Measurements from ENCODE around the gene CHPT1.

The CHPT1 gene

GRCh38 chr12:101745481-101745880 lies 48.0 kb downstream of the CHPT1 start:
- no peaks in the 10 kb centered on the region for H3K27me3 ChIP-seq (ENCODE audit: control insufficient read depth, insufficient read depth, low read length)
- H3K36me3 ChIP-seq (ENCODE audit: control insufficient read depth, insufficient read depth, low read length) = peaks cover 72% of the 10 kb centered on the region
- no peaks in the 10 kb centered on the region for H3K9me3 ChIP-seq (ENCODE audit: control insufficient read depth, insufficient read depth, low read length)
- H3K4me1 ChIP-seq (ENCODE audit: control insufficient read depth, insufficient read depth, low read length) = 0 out of 2 replicates have a peak, but pooled peaks cover 2% of the 10 kb centered on the region
- H3K9ac ChIP-seq (ENCODE audit: low read depth, low read length) = no peak overlapping the region
- no peak overlapping the region for H3K27ac ChIP-seq (ENCODE audit: low read depth, low read length)
- H3K4me3 ChIP-seq (ENCODE audit: low read depth, low read length) = no peak overlapping the region

- Histone ChIP-seq H3K9me3 (ENCODE audit: control insufficient read depth, insufficient read depth, low read length) (no peaks in the 10 kb centered on the region), H3K27me3 (ENCODE audit: control insufficient read depth, insufficient read depth, low read length) (no peaks in the 10 kb centered on the region), H3K4me3 (ENCODE audit: low read depth, low read length) (no peak overlapping the region), H3K36me3 (ENCODE audit: control insufficient read depth, insufficient read depth, low read length) (peaks cover 76% of the 10 kb centered on the region), H3K27ac (ENCODE audit: low read depth, low read length) (no peak overlapping the region), H3K9ac (ENCODE audit: low read depth, low read length) (no peak overlapping the region), H3K4me1 (ENCODE audit: control insufficient read depth, insufficient read depth, low read length) (0 out of 2 replicates have a peak, but pooled peaks cover 7% of the 10 kb centered on the region)
These were observed 48.8 kb downstream of the CHPT1 start for GRCh38 chr12:101746196-101746595.

- Histone ChIP-seq H3K4me3 (ENCODE audit: low read depth, low read length) (no peak overlapping the region), H3K9ac (ENCODE audit: low read depth, low read length) (no peak overlapping the region), H3K36me3 (ENCODE audit: control insufficient read depth, insufficient read depth, low read length) (peaks cover 81% of the 10 kb centered on the region), H3K27ac (ENCODE audit: low read depth, low read length) (no peak overlapping the region), H3K4me1 (ENCODE audit: control insufficient read depth, insufficient read depth, low read length) (0 out of 2 replicates have a peak, but pooled peaks cover 7% of the 10 kb centered on the region), H3K9me3 (ENCODE audit: control insufficient read depth, insufficient read depth, low read length) (no peaks in the 10 kb centered on the region), H3K27me3 (ENCODE audit: control insufficient read depth, insufficient read depth, low read length) (no peaks in the 10 kb centered on the region)
These were observed 49.2 kb downstream of the CHPT1 start for GRCh38 chr12:101746661-101747060.

GRCh38 chr12:101747697-101748096 lies 50.3 kb downstream of the CHPT1 start:
- Histone ChIP-seq H3K36me3 (ENCODE audit: control insufficient read depth, insufficient read depth, low read length) (peaks cover 89% of the 10 kb centered on the region), H3K27ac (ENCODE audit: low read depth, low read length) (no peak overlapping the region), H3K27me3 (ENCODE audit: control insufficient read depth, insufficient read depth, low read length) (no peaks in the 10 kb centered on the region), H3K9ac (ENCODE audit: low read depth, low read length) (no peak overlapping the region), H3K4me3 (ENCODE audit: low read depth, low read length) (no peak overlapping the region), H3K4me1 (ENCODE audit: control insufficient read depth, insufficient read depth, low read length) (0 out of 2 replicates have a peak, but pooled peaks cover 7% of the 10 kb centered on the region), H3K9me3 (ENCODE audit: control insufficient read depth, insufficient read depth, low read length) (no peaks in the 10 kb centered on the region)

- H3K36me3 ChIP-seq (ENCODE audit: control insufficient read depth, insufficient read depth, low read length) = peaks cover 93% of the 10 kb centered on the region
- no peak overlapping the region for H3K9ac ChIP-seq (ENCODE audit: low read depth, low read length)
- H3K4me3 ChIP-seq (ENCODE audit: low read depth, low read length) = no peak overlapping the region
- no peaks in the 10 kb centered on the region for H3K27me3 ChIP-seq (ENCODE audit: control insufficient read depth, insufficient read depth, low read length)
- H3K4me1 ChIP-seq (ENCODE audit: control insufficient read depth, insufficient read depth, low read length) = 0 out of 2 replicates have a peak, but pooled peaks cover 7% of the 10 kb centered on the region
- H3K27ac ChIP-seq (ENCODE audit: low read depth, low read length) = no peak overlapping the region
- no peaks in the 10 kb centered on the region for H3K9me3 ChIP-seq (ENCODE audit: control insufficient read depth, insufficient read depth, low read length)
These were observed 51.5 kb downstream of the CHPT1 start for GRCh38 chr12:101748907-101749306.

- no peaks in the 10 kb centered on the region for H3K27me3 ChIP-seq (ENCODE audit: control insufficient read depth, insufficient read depth, low read length)
- H3K27ac ChIP-seq (ENCODE audit: low read depth, low read length) = no peak overlapping the region
- H3K9ac ChIP-seq (ENCODE audit: low read depth, low read length) = no peak overlapping the region
- H3K4me3 ChIP-seq (ENCODE audit: low read depth, low read length) = no peak overlapping the region
- no peaks in the 10 kb centered on the region for H3K9me3 ChIP-seq (ENCODE audit: control insufficient read depth, insufficient read depth, low read length)
- 0 out of 2 replicates have a peak, but pooled peaks cover 7% of the 10 kb centered on the region for H3K4me1 ChIP-seq (ENCODE audit: control insufficient read depth, insufficient read depth, low read length)
- H3K36me3 ChIP-seq (ENCODE audit: control insufficient read depth, insufficient read depth, low read length) = peaks cover 93% of the 10 kb centered on the region
These were observed 52.2 kb downstream of the CHPT1 start for GRCh38 chr12:101749657-101750056.

GRCh38 chr12:101750152-101750551 lies 52.7 kb downstream of the CHPT1 start:
- no peak overlapping the region for H3K4me3 ChIP-seq (ENCODE audit: low read depth, low read length)
- H3K9me3 ChIP-seq (ENCODE audit: control insufficient read depth, insufficient read depth, low read length) = no peaks in the 10 kb centered on the region
- H3K4me1 ChIP-seq (ENCODE audit: control insufficient read depth, insufficient read depth, low read length) = 0 out of 2 replicates have a peak, but pooled peaks cover 7% of the 10 kb centered on the region
- no peak overlapping the region for H3K9ac ChIP-seq (ENCODE audit: low read depth, low read length)
- H3K27ac ChIP-seq (ENCODE audit: low read depth, low read length) = no peak overlapping the region
- H3K27me3 ChIP-seq (ENCODE audit: control insufficient read depth, insufficient read depth, low read length) = no peaks in the 10 kb centered on the region
- peaks cover 93% of the 10 kb centered on the region for H3K36me3 ChIP-seq (ENCODE audit: control insufficient read depth, insufficient read depth, low read length)

GRCh38 chr12:101759396-101760047 lies 62.1 kb downstream of the CHPT1 start:
- Histone ChIP-seq H3K27ac (ENCODE audit: low read depth, low read length) (no peak overlapping the region), H3K4me3 (ENCODE audit: low read depth, low read length) (no peak overlapping the region), H3K9ac (ENCODE audit: low read depth, low read length) (no peak overlapping the region), H3K9me3 (ENCODE audit: control insufficient read depth, insufficient read depth, low read length) (no peaks in the 10 kb centered on the region), H3K4me1 (ENCODE audit: control insufficient read depth, insufficient read depth, low read length) (no peaks in the 10 kb centered on the region), H3K36me3 (ENCODE audit: control insufficient read depth, insufficient read depth, low read length) (peaks cover 92% of the 10 kb centered on the region), H3K27me3 (ENCODE audit: control insufficient read depth, insufficient read depth, low read length) (no peaks in the 10 kb centered on the region)

- Histone ChIP-seq H3K27me3 (ENCODE audit: control insufficient read depth, insufficient read depth, low read length) (no peaks in the 10 kb centered on the region), H3K36me3 (ENCODE audit: control insufficient read depth, insufficient read depth, low read length) (peaks cover 91% of the 10 kb centered on the region), H3K9ac (ENCODE audit: low read depth, low read length) (no peak overlapping the region), H3K27ac (ENCODE audit: low read depth, low read length) (no peak overlapping the region), H3K9me3 (ENCODE audit: control insufficient read depth, insufficient read depth, low read length) (no peaks in the 10 kb centered on the region), H3K4me3 (ENCODE audit: low read depth, low read length) (no peak overlapping the region), H3K4me1 (ENCODE audit: control insufficient read depth, insufficient read depth, low read length) (no peaks in the 10 kb centered on the region)
These were observed 63.9 kb downstream of the CHPT1 start for GRCh38 chr12:101761350-101761749.

- Histone ChIP-seq H3K27me3 (ENCODE audit: control insufficient read depth, insufficient read depth, low read length) (no peaks in the 10 kb centered on the region), H3K9ac (ENCODE audit: low read depth, low read length) (no peak overlapping the region), H3K36me3 (ENCODE audit: control insufficient read depth, insufficient read depth, low read length) (peaks cover 91% of the 10 kb centered on the region), H3K9me3 (ENCODE audit: control insufficient read depth, insufficient read depth, low read length) (no peaks in the 10 kb centered on the region), H3K27ac (ENCODE audit: low read depth, low read length) (no peak overlapping the region), H3K4me1 (ENCODE audit: control insufficient read depth, insufficient read depth, low read length) (no peaks in the 10 kb centered on the region), H3K4me3 (ENCODE audit: low read depth, low read length) (no peak overlapping the region)
These were observed 64.3 kb downstream of the CHPT1 start for GRCh38 chr12:101761781-101762180.

- H3K9me3 ChIP-seq (ENCODE audit: control insufficient read depth, insufficient read depth, low read length) = no peaks in the 10 kb centered on the region
- H3K4me1 ChIP-seq (ENCODE audit: control insufficient read depth, insufficient read depth, low read length) = no peaks in the 10 kb centered on the region
- H3K36me3 ChIP-seq (ENCODE audit: control insufficient read depth, insufficient read depth, low read length) = peaks cover 91% of the 10 kb centered on the region
- no peak overlapping the region for H3K4me3 ChIP-seq (ENCODE audit: low read depth, low read length)
- H3K27me3 ChIP-seq (ENCODE audit: control insufficient read depth, insufficient read depth, low read length) = no peaks in the 10 kb centered on the region
- H3K9ac ChIP-seq (ENCODE audit: low read depth, low read length) = no peak overlapping the region
- no peak overlapping the region for H3K27ac ChIP-seq (ENCODE audit: low read depth, low read length)
These were observed 65.9 kb downstream of the CHPT1 start for GRCh38 chr12:101763246-101763931.

All from HUES48 (cell line).